T-helper 17 cell (primary cell): ENCODE data around the gene GCC1. TPM values are rescaled to one million over a fixed set of nuclear protein-coding genes. Genes with fewer than 3 reads are reported as not detected.
A peak's percentile ranks its signal among the peaks of the same experiment; 100 is the strongest.

Experiments
- ATAC-seq: fragments of 150-1000 bp; cut with Tn5 transposase; 2 replicates; pipeline ENCODE4 v1.10.0; 2021; ENCODE audit warnings: mild to moderate bottlenecking, moderate library complexity
- DNase-seq, 3 donors: peaks; one replicate each; pipeline versions ENCODE4 v3.0.0 to v3.0.0-alpha.2; 2020 to 2021
- H3K9me3 ChIP-seq: one replicate; pipeline ENCODE4 v1.7.0; 2013; ENCODE audit warnings: low read length, mild to moderate bottlenecking; ENCODE audit not compliant: control insufficient read depth, poor library complexity, severe bottlenecking
- H3K27ac Mint-ChIP-seq: one replicate; pipeline ENCODE4 v1.8.0; 2022; ENCODE audit warnings: mild to moderate bottlenecking, moderate library complexity, mixed read lengths
- H3K27me3 Mint-ChIP-seq: one replicate; pipeline ENCODE4 v1.8.0; 2022; ENCODE audit warnings: mixed read lengths
- H3K36me3 Mint-ChIP-seq: one replicate; pipeline ENCODE4 v1.8.0; 2022; ENCODE audit warnings: low read depth, mixed read lengths
- H3K4me1 Mint-ChIP-seq: one replicate; pipeline ENCODE4 v1.8.0; 2022; ENCODE audit warnings: mild to moderate bottlenecking, mixed read lengths
- H3K4me3 Mint-ChIP-seq: one replicate; pipeline ENCODE4 v1.8.0; 2022; ENCODE audit warnings: mild to moderate bottlenecking, moderate library complexity, mixed read lengths
- total RNA-seq, 4 donors: library from RNA in 2 of 4; stranded (reverse) in 2 of 4; gene quantifications; one replicate each; pipeline ENCODE4 v1.2.3 and lab custom pipeline; 2022 to 2026

Gene GCC1
- total RNA-seq, 2 donors from 2014 or later, result 27.4 to 33.6 TPM

- H3K9me3 ChIP-seq, result no peaks in the 10 kb centered on the region
- DNase-seq (no peak), ATAC-seq (no peak)
- H3K4me3 Mint-ChIP-seq, result no peak overlapping the region
- H3K36me3 Mint-ChIP-seq, result peaks cover 4% of the 10 kb centered on the region
- peaks cover 12% of the 10 kb centered on the region for H3K27me3 Mint-ChIP-seq
- H3K4me1 Mint-ChIP-seq, result no peaks in the 10 kb centered on the region
- no peak overlapping the region for H3K27ac Mint-ChIP-seq
Observed at GRCh38 chr7:127608446-127608845, 23.1 kb upstream of the GCC1 start.

- no peak for DNase-seq
- H3K9me3 ChIP-seq, result no peaks in the 10 kb centered on the region
- no peak overlapping the region for H3K27ac Mint-ChIP-seq
- no peak for ATAC-seq
- H3K27me3 Mint-ChIP-seq, result no peaks in the 10 kb centered on the region
- H3K36me3 Mint-ChIP-seq, result peaks cover 7% of the 10 kb centered on the region
- H3K4me3 Mint-ChIP-seq, result no peak overlapping the region
- peaks cover 2% of the 10 kb centered on the region for H3K4me1 Mint-ChIP-seq
Observed at GRCh38 chr7:127600885-127601284, 15.5 kb upstream of the GCC1 start.

GRCh38 chr7:127598318-127598717, 12.9 kb upstream of the GCC1 start:
- Mint-ChIP-seq H3K27ac (no peak overlapping the region), H3K27me3 (no peaks in the 10 kb centered on the region), H3K4me1 (peaks cover 2% of the 10 kb centered on the region), H3K4me3 (no peak overlapping the region), H3K36me3 (peaks cover 10% of the 10 kb centered on the region)
- ATAC-seq, result no peak
- no peak for DNase-seq
- H3K9me3 ChIP-seq, result no peaks in the 10 kb centered on the region

- H3K27ac Mint-ChIP-seq, result no peak overlapping the region
- no peak overlapping the region for H3K4me3 Mint-ChIP-seq
- peaks cover 5% of the 10 kb centered on the region for H3K36me3 Mint-ChIP-seq
- H3K27me3 Mint-ChIP-seq, result no peaks in the 10 kb centered on the region
- H3K9me3 ChIP-seq, result no peaks in the 10 kb centered on the region
- DNase-seq (no peak), ATAC-seq (no peak)
- H3K4me1 Mint-ChIP-seq, result peaks cover 4% of the 10 kb centered on the region
Observed at GRCh38 chr7:127595737-127596136, 10.3 kb upstream of the GCC1 start.

- Mint-ChIP-seq H3K27ac (peak overlapping the region; percentile 4), H3K4me3 (no peak overlapping the region), H3K27me3 (no peaks in the 10 kb centered on the region), H3K36me3 (peaks cover 3% of the 10 kb centered on the region), H3K4me1 (peaks cover 9% of the 10 kb centered on the region)
- H3K9me3 ChIP-seq, result no peaks in the 10 kb centered on the region
- ATAC-seq (no peak), DNase-seq (no peak)
Observed at GRCh38 chr7:127594490-127594889, 9.1 kb upstream of the GCC1 start.

- peaks cover 13% of the 10 kb centered on the region for H3K4me1 Mint-ChIP-seq
- H3K36me3 Mint-ChIP-seq, result peaks cover 5% of the 10 kb centered on the region
- no peak overlapping the region for H3K4me3 Mint-ChIP-seq
- H3K27me3 Mint-ChIP-seq, result no peaks in the 10 kb centered on the region
- ATAC-seq (no peak), DNase-seq (no peak)
- H3K27ac Mint-ChIP-seq, result peak overlapping the region; percentile 8
- no peaks in the 10 kb centered on the region for H3K9me3 ChIP-seq
Observed at GRCh38 chr7:127592550-127592949, 7.2 kb upstream of the GCC1 start.

GRCh38 chr7:127591591-127591990, 6.2 kb upstream of the GCC1 start:
- peaks cover 13% of the 10 kb centered on the region for H3K4me1 Mint-ChIP-seq
- H3K27ac Mint-ChIP-seq, result no peak overlapping the region
- ATAC-seq (no peak), DNase-seq (no peak)
- no peaks in the 10 kb centered on the region for H3K27me3 Mint-ChIP-seq
- H3K9me3 ChIP-seq, result no peaks in the 10 kb centered on the region
- H3K4me3 Mint-ChIP-seq, result peak overlapping the region; percentile 31
- H3K36me3 Mint-ChIP-seq, result peaks cover 5% of the 10 kb centered on the region

- H3K27ac Mint-ChIP-seq, result no peak overlapping the region
- ATAC-seq (no peak), DNase-seq (no peak)
- peak overlapping the region; percentile 31 for H3K4me3 Mint-ChIP-seq
- peaks cover 5% of the 10 kb centered on the region for H3K36me3 Mint-ChIP-seq
- H3K4me1 Mint-ChIP-seq, result peaks cover 15% of the 10 kb centered on the region
- no peaks in the 10 kb centered on the region for H3K9me3 ChIP-seq
- no peaks in the 10 kb centered on the region for H3K27me3 Mint-ChIP-seq
Observed at GRCh38 chr7:127591189-127591588, 5.8 kb upstream of the GCC1 start.

GRCh38 chr7:127589896-127590295, 4.5 kb upstream of the GCC1 start:
- H3K9me3 ChIP-seq, result no peaks in the 10 kb centered on the region
- no peak for ATAC-seq
- no peak for DNase-seq
- Mint-ChIP-seq H3K27me3 (no peaks in the 10 kb centered on the region), H3K4me1 (peaks cover 17% of the 10 kb centered on the region), H3K4me3 (peak overlapping the region; percentile 99), H3K36me3 (peaks cover 5% of the 10 kb centered on the region), H3K27ac (peak overlapping the region; percentile 96)

- ATAC-seq, result peak; percentile 23
- peak overlapping the region; percentile 99 for H3K4me3 Mint-ChIP-seq
- no peaks in the 10 kb centered on the region for H3K27me3 Mint-ChIP-seq
- peak in 1 of 3 donors; percentile 15 for DNase-seq
- peaks cover 2% of the 10 kb centered on the region for H3K36me3 Mint-ChIP-seq
- peak overlapping the region; percentile 96 for H3K27ac Mint-ChIP-seq
- H3K4me1 Mint-ChIP-seq, result peaks cover 27% of the 10 kb centered on the region
- H3K9me3 ChIP-seq, result no peaks in the 10 kb centered on the region
Observed at GRCh38 chr7:127588697-127589482, 3.5 kb upstream of the GCC1 start.

- ATAC-seq (peak; percentile 84), DNase-seq (peak; percentile 89 to 92 (median 89))
- H3K4me1 Mint-ChIP-seq, result peaks cover 33% of the 10 kb centered on the region
- no peaks in the 10 kb centered on the region for H3K9me3 ChIP-seq
- peak within 1 kb of the TSS; percentile 96 for H3K27ac Mint-ChIP-seq
- H3K36me3 Mint-ChIP-seq, result peaks cover 2% of the 10 kb centered on the region
- peak within 1 kb of the TSS; percentile 99 for H3K4me3 Mint-ChIP-seq
- no peaks in the 10 kb centered on the region for H3K27me3 Mint-ChIP-seq
Observed at GRCh38 chr7:127588019-127588696, 2.8 kb upstream of the GCC1 start, which contains the start of gene ARF5. Gene ARF5 (plus strand): TSS chr7:127588411. CDS start chr7:127588499, 88 bp downstream.

GRCh38 chr7:127587663-127588018, 2.2 kb upstream of the GCC1 start:
- no peak for ATAC-seq
- Mint-ChIP-seq H3K36me3 (peaks cover 7% of the 10 kb centered on the region), H3K27ac (peak overlapping the region; percentile 57)

GRCh38 chr7:127586346-127586745, 950 bp upstream of the GCC1 start:
- ATAC-seq (no peak), DNase-seq (no peak)
- Mint-ChIP-seq H3K4me1 (peaks cover 44% of the 10 kb centered on the region), H3K36me3 (peaks cover 7% of the 10 kb centered on the region), H3K27ac (peak overlapping the region; percentile 94), H3K4me3 (peak overlapping the region; percentile 91), H3K27me3 (no peaks in the 10 kb centered on the region)
- no peaks in the 10 kb centered on the region for H3K9me3 ChIP-seq

More at GRCh38 chr7:127587663-127588018, 2.2 kb upstream of the GCC1 start:
- no peaks in the 10 kb centered on the region for H3K9me3 ChIP-seq
- no peak for DNase-seq
- peaks cover 38% of the 10 kb centered on the region for H3K4me1 Mint-ChIP-seq
- H3K4me3 Mint-ChIP-seq, result peak overlapping the region; percentile 69
- H3K27me3 Mint-ChIP-seq, result no peaks in the 10 kb centered on the region
